GM12891 (cell line): ENCODE results near the gene FGF19.
A peak's percentile ranks its signal among the peaks of the same experiment; 100 is the strongest.

Experiments used
- PAX5 ChIP-seq: IDR thresholded peaks from 2 replicates; pipeline ENCODE4 v1.6.1; 2011; ENCODE audit warnings: low read length, moderate library complexity, mild to moderate bottlenecking; ENCODE audit not compliant: insufficient read depth, severe bottlenecking
- POLR2A ChIP-seq: IDR thresholded peaks from 2 replicates; pipeline ENCODE4 v1.6.1; 2011; ENCODE audit warnings: low read depth, low read length, control low read depth
- POLR2AphosphoS5 ChIP-seq: IDR thresholded peaks from 2 replicates; pipeline ENCODE4 v1.6.1; 2011; ENCODE audit warnings: low read depth, low read length, control low read depth
- POU2F2 ChIP-seq: IDR thresholded peaks from 2 replicates; pipeline ENCODE4 v1.6.1; 2011; ENCODE audit warnings: low read depth, mild to moderate bottlenecking, control low read depth, low read length, moderate library complexity
- SPI1 ChIP-seq: IDR thresholded peaks from 2 replicates; pipeline ENCODE4 v1.6.1; 2011; ENCODE audit warnings: low read depth, low read length, control low read depth
- TAF1 ChIP-seq: IDR thresholded peaks from 2 replicates; pipeline ENCODE4 v1.6.1; 2011; ENCODE audit warnings: low read depth, low read length, control low read depth

- TF ChIP-seq POLR2A (peak; percentile 94), PAX5 (peak; percentile 75), TAF1 (peak; percentile 98), POLR2AphosphoS5 (peak; percentile 87), POU2F2 (peak; percentile 56), SPI1 (peak; percentile 7; the same call in 1 of the 2 replicates)
Measured at GRCh38 chr11:69674886-69675714, 28.7 kb downstream of the FGF19 start, which contains the start of gene LTO1.
